WTC11 (cell line): ENCODE measurements around the gene SMPD2.

Experiments
- CREM ChIP-seq: sonication (generic); formaldehyde crosslinking; IDR thresholded peaks from 2 replicates; pipeline ENCODE4 v1.8.1; 2022; ENCODE audit warnings: mild to moderate bottlenecking, missing genetic modification reagents, moderate library complexity
- ESRRA ChIP-seq: sonication (generic); formaldehyde crosslinking; IDR thresholded peaks from 2 replicates; pipeline ENCODE4 v1.8.1; 2022; ENCODE audit warnings: mild to moderate bottlenecking, missing genetic modification reagents, borderline replicate concordance
- FOXK1 ChIP-seq: sonication (generic); formaldehyde crosslinking; IDR thresholded peaks from 2 replicates; pipeline ENCODE4 v1.8.0; 2022; ENCODE audit warnings: mild to moderate bottlenecking, moderate library complexity, missing genetic modification reagents
- GTF2I ChIP-seq: fragments of 250-450 bp; sonication (Bioruptor Pico); conservative IDR thresholded peaks from 2 replicates; pipeline ENCODE4 v1.4.0; 2021; ENCODE audit warnings: mild to moderate bottlenecking
- TEAD4 ChIP-seq: sonication (generic); formaldehyde crosslinking; IDR thresholded peaks from 2 replicates; pipeline ENCODE4 v1.8.0; 2022; ENCODE audit warnings: mild to moderate bottlenecking, missing genetic modification reagents
- ZNF317 ChIP-seq: sonication (generic); formaldehyde crosslinking; IDR thresholded peaks from 2 replicates; pipeline ENCODE4 v1.8.1; 2023; ENCODE audit warnings: low read depth, mild to moderate bottlenecking, moderate library complexity, missing genetic modification reagents, borderline replicate concordance
- ZNF423 ChIP-seq: fragments of 250-450 bp; sonication (Bioruptor Pico); IDR thresholded peaks from 2 replicates; pipeline ENCODE4 v2.1.2; 2022; ENCODE audit warnings: mild to moderate bottlenecking, moderate library complexity
- TF ChIP-seq, protein P1 (sequence below): fragments of 200-600 bp; IDR thresholded peaks from 2 replicates; pipeline ENCODE4 v1.8.0; 2022; ENCODE audit warnings: antibody characterized with exemption
- TF ChIP-seq, protein P2 (sequence below): sonication (generic); formaldehyde crosslinking; IDR thresholded peaks from 2 replicates; pipeline ENCODE4 v1.8.1; 2023; ENCODE audit warnings: mild to moderate bottlenecking, missing genetic modification reagents, moderate library complexity
- TF ChIP-seq, protein P3 (sequence below): sonication (generic); formaldehyde crosslinking; IDR thresholded peaks from 2 replicates; pipeline ENCODE4 v1.8.1; 2023; ENCODE audit warnings: mild to moderate bottlenecking, missing genetic modification reagents, moderate library complexity
- TF ChIP-seq, protein P4 (sequence below): sonication (generic); formaldehyde crosslinking; IDR thresholded peaks from 2 replicates; pipeline ENCODE4 v1.8.1; 2022; ENCODE audit warnings: low read depth, missing genetic modification reagents, borderline replicate concordance
- TF ChIP-seq, protein P5 (sequence below): sonication (generic); formaldehyde crosslinking; conservative IDR thresholded peaks from 2 replicates; pipeline ENCODE4 v1.8.1; 2022; ENCODE audit warnings: mild to moderate bottlenecking, missing genetic modification reagents

DNA sequence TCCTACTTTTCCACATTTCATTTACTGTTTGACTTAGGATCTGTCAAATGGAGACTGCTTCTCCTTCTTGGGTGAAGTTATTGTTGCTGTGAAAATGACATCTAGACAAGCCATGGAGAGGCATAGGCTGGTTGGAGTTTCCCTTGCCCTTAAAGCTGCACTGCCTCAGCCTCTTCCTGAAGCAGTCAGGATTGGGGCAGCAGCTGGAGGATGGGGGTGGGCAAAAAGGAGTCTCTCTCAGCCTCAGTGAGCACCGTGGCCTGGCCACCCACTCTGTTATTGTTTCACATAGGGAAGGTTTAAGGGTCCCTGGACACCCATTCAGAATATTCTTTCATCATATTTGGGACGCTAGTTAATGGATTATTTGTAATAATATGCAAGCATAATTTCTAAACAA is 50.2 kb downstream of the SMPD2 start:
- TF ChIP-seq, protein P1, sequence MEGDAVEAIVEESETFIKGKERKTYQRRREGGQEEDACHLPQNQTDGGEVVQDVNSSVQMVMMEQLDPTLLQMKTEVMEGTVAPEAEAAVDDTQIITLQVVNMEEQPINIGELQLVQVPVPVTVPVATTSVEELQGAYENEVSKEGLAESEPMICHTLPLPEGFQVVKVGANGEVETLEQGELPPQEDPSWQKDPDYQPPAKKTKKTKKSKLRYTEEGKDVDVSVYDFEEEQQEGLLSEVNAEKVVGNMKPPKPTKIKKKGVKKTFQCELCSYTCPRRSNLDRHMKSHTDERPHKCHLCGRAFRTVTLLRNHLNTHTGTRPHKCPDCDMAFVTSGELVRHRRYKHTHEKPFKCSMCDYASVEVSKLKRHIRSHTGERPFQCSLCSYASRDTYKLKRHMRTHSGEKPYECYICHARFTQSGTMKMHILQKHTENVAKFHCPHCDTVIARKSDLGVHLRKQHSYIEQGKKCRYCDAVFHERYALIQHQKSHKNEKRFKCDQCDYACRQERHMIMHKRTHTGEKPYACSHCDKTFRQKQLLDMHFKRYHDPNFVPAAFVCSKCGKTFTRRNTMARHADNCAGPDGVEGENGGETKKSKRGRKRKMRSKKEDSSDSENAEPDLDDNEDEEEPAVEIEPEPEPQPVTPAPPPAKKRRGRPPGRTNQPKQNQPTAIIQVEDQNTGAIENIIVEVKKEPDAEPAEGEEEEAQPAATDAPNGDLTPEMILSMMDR: no peak
- no peak for TF ChIP-seq TEAD4 (CRISPR knock-in tag)
- no peak for TF ChIP-seq FOXK1 (CRISPR knock-in tag)
- TF ChIP-seq, protein P2, sequence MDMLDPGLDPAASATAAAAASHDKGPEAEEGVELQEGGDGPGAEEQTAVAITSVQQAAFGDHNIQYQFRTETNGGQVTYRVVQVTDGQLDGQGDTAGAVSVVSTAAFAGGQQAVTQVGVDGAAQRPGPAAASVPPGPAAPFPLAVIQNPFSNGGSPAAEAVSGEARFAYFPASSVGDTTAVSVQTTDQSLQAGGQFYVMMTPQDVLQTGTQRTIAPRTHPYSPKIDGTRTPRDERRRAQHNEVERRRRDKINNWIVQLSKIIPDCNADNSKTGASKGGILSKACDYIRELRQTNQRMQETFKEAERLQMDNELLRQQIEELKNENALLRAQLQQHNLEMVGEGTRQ (CRISPR knock-in tag): no peak
- no peak for TF ChIP-seq CREM
- no peak for TF ChIP-seq GTF2I (CRISPR knock-in tag)
- TF ChIP-seq ZNF317: no peak
- TF ChIP-seq, protein P3, sequence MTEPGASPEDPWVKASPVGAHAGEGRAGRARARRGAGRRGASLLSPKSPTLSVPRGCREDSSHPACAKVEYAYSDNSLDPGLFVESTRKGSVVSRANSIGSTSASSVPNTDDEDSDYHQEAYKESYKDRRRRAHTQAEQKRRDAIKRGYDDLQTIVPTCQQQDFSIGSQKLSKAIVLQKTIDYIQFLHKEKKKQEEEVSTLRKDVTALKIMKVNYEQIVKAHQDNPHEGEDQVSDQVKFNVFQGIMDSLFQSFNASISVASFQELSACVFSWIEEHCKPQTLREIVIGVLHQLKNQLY (CRISPR knock-in tag): no peak
- TF ChIP-seq ZNF423: no peak
- TF ChIP-seq ESRRA: no peak
- TF ChIP-seq, protein P4, sequence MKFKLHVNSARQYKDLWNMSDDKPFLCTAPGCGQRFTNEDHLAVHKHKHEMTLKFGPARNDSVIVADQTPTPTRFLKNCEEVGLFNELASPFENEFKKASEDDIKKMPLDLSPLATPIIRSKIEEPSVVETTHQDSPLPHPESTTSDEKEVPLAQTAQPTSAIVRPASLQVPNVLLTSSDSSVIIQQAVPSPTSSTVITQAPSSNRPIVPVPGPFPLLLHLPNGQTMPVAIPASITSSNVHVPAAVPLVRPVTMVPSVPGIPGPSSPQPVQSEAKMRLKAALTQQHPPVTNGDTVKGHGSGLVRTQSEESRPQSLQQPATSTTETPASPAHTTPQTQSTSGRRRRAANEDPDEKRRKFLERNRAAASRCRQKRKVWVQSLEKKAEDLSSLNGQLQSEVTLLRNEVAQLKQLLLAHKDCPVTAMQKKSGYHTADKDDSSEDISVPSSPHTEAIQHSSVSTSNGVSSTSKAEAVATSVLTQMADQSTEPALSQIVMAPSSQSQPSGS (CRISPR knock-in tag): no peak
- TF ChIP-seq, protein P5, sequence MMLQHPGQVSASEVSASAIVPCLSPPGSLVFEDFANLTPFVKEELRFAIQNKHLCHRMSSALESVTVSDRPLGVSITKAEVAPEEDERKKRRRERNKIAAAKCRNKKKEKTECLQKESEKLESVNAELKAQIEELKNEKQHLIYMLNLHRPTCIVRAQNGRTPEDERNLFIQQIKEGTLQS (CRISPR knock-in tag): no peak
